ENCODE measurements around the gene EGFLAM.

EGFLAM gene

GRCh38 chr5:38265546-38266179 lies 7.3 kb downstream of the EGFLAM start:
- peak; percentile 74 for DNase-seq (ENCODE audit: low spot score)

DNA sequence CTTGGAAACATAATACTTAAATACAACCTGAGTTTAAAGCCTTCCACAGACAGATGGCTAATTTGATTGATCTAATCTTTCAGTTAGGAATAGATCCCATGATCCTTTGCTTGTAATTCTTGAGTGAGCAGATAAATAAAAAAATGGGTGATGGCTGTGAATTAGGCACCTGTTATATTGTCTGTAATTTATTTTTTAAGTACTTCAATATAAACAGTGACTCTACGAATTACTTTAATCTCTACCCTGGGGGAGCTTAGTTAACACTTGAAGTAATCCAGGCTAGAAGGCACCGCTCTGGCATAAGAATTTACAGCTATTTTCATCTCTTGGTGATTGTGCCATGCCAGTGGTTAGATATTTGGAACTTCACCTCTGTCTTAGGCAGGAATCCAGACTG lies 9.0 kb downstream of the EGFLAM start:
- DNase-seq (ENCODE audit: low spot score), result no peak

DNA sequence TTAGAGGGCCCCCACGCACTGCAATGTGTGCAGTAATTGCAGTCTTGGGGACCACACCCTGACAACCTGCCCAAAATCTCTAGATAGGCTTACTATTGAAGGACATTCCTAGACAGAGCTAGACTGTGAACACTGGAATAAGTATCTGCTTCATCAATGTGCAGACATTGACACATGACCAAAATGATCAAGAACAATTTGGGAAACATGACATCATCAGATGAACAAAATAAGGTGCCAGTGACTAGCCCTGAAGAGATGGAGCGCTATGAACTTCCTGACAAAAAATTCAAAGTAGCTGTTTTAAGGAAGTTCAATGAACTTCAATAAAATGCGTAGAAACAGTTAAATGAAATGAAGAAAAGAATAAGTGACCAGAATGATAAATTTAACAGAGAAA lies 15.3 kb downstream of the EGFLAM start:
- DNase-seq (ENCODE audit: low spot score), result no peak

DNA sequence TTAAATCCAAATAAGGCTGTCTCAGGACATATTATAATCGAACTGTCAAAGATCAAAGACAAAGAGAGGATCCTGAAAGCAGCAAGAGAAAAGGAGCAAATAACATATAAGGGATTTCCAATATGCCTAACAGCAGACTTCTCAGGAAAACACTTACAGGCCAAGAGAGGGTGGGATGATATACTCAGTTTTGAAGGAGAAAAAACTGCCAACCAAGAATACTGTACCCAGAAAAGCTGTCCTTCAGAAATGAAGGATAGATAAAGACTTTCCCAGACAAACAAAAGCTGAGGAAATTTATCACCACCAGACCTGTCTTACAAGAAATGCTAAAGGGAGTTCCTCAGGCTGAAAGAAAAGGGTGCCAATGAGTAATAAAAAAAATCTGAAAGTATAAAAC lies 16.0 kb downstream of the EGFLAM start:
- DNase-seq (ENCODE audit: low spot score), result no peak

DNA sequence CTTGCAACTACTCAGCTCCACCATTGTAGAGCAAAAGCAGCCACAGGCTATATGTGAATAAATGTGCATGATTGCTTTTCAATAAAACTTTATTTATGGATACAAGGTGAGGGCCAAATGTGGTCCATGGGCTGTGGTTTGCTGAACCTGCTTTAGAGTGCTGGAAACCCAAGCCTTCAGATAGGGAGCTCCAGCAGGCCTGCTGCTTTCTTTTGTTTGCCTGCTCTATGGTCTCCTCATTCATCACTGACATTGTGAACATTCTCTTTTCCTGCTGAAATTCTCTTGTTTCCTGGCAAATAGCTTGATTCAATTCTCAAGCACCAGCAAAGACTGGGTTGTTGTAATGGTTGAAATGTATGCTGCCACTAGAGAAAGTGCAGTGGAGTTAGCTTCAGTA lies 26.0 kb downstream of the EGFLAM start:
- no peak for DNase-seq (ENCODE audit: low spot score)

GRCh38 chr5:38285226-38285625 lies 26.9 kb downstream of the EGFLAM start:
- no peak for DNase-seq (ENCODE audit: low spot score)

DNA sequence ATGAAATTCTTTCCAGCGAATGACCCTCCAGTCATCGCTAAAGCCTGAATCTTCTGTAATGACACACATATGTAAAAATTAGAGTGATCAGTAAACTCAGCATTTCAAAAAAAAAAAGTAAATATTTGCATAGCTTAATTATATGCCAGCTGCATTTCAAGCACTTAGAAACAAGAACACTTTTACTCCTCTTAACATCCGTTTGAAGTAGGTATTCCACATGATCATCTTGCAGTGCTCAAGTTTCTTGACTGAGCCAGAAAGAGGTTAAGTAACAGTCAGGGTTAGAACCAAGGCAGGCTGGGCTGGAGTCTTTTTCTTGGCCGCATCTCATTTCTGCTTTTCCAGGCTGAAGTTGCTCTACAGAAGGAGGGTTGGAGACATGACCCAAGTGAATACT lies 27.6 kb downstream of the EGFLAM start:
- no peak for DNase-seq (ENCODE audit: low spot score)

- no peak for DNase-seq (ENCODE audit: low spot score)
Observed at GRCh38 chr5:38287124-38287523, 28.8 kb downstream of the EGFLAM start.

GRCh38 chr5:38289457-38289856 lies 31.1 kb downstream of the EGFLAM start:
- no peak for DNase-seq (ENCODE audit: low spot score)

DNA sequence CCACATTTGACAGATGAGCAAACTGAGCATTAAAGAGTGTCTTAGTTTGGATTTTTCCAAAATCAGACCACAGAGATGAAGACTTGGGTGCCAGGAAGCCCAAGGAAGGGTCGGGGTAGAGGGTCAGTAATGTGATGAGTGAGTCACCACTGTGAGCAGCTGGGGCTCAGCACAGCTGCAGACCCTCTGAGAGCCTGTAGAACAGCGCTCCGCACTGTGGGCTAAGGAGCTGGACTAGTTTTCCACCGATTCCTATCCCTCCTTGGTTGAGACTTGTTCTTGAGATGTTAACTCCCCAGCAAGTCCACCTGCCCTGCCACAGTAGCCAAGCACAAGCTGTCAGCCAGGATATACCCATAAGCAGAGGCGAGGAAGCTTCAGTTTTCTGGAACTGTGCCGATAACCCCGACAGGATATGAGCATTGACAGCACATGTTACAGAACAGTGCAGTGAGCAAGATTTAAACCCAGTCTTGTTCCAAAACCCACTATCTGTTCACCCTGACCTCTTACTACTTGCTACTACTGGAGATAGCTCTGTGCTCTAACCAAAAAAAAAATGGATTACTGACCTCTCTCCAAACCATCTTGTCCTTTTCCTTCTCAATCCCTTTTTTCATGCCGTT lies 31.8 kb downstream of the EGFLAM start:
- DNase-seq (ENCODE audit: low spot score), result no peak

DNA sequence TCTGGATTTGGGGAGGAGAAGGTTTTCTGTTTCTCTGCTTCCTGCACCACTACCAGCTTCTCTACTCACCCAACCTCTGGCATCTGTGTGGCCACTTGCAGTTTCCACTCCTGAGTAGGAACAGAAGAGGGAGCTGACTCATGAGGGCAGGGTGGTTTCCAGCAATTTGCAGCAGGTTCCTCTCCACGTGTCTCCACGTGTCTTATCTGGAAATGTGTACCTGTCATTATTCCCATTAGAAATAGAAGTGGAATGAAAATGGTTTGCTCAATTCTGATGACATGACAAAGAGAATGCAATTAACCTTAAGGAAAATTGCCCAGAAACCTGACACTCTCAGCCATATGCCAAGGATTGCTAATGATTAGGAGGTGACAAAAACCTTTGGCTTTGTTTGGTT lies 33.0 kb downstream of the EGFLAM start:
- DNase-seq (ENCODE audit: low spot score), result peak; percentile 74

DNA sequence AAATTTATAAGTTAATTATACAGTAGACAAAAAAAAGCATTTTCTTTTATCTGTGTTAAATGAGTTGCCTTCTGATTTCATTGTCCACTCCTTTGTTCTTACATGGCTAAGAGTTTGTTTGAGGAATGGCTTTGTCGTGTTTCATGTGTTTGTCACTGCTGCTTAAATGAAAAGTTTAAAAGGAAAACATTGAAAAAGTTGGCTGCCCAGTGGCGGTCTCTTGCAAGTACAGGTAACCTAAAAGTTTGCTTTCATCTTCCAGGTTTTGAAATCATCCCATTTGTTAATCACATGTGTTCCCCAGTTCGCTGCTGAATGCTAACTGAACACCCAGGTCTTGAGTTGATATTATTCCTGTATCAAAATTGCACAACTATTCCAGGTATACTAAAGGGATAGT lies 33.9 kb downstream of the EGFLAM start:
- no peak for DNase-seq (ENCODE audit: low spot score)

- no peak for DNase-seq (ENCODE audit: low spot score)
Observed at GRCh38 chr5:38295751-38296150, 37.4 kb downstream of the EGFLAM start.

- no peak for DNase-seq (ENCODE audit: low spot score)
Observed at GRCh38 chr5:38297830-38298608, 39.7 kb downstream of the EGFLAM start.

GRCh38 chr5:38299585-38299984 lies 41.2 kb downstream of the EGFLAM start:
- DNase-seq (ENCODE audit: low spot score), result no peak

GRCh38 chr5:38305148-38305547 lies 46.8 kb downstream of the EGFLAM start:
- DNase-seq (ENCODE audit: low spot score), result no peak

- no peak for DNase-seq (ENCODE audit: low spot score)
Observed at GRCh38 chr5:38307845-38308244, 49.5 kb downstream of the EGFLAM start.

GRCh38 chr5:38316544-38317224 lies 58.3 kb downstream of the EGFLAM start:
- no peak for DNase-seq (ENCODE audit: low spot score)

- DNase-seq (ENCODE audit: low spot score), result no peak
Observed at GRCh38 chr5:38317868-38318267, 59.5 kb downstream of the EGFLAM start.

- DNase-seq (ENCODE audit: low spot score), result peak; percentile 60
Observed at GRCh38 chr5:38319491-38319890, 61.1 kb downstream of the EGFLAM start.

- DNase-seq (ENCODE audit: low spot score), result peak; percentile 14
Observed at GRCh38 chr5:38321978-38322377, 63.6 kb downstream of the EGFLAM start.

DNA sequence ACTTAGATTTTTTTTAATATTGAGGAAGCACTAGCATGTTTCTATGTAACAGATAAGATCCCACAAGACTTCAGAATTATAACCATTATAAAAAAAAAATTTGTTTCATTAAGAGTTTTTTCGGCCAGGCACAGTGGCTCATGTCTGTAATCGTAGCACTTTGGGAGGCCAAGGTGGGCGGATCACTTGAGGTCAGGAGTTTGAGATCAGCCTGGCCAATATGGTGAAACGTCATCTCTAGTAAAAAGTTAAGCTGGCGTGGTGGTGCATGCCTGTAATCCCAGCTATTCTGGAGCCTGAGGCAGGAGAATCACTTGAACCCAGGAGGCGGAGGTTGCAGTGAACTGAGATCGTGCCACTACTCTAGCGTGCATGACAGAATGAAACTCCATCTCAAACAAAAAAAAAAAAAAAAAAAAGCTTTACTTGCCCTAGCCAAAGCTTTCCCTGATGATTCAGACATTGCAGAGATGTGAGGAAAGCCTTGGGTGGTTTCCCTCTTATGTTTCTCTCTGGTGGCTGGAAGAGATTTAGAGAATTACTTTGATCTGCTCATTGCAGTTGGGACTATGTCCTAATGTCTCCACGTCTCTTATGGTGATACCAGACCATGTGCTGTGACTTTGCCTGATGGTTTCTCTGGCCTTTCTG lies 65.4 kb downstream of the EGFLAM start:
- DNase-seq (ENCODE audit: low spot score), result peak; percentile 86

Data from kidney tubule cell (primary cell).